Epithelial cell of proximal tubule (primary cell): ENCODE data around the gene RCBTB2. TPM values are rescaled to one million over a fixed set of nuclear protein-coding genes. Genes with fewer than 3 reads are reported as not detected.
A peak's percentile ranks its signal among the peaks of the same experiment; 100 is the strongest.

Experiments
- DNase-seq: peaks from one replicate; pipeline ENCODE4 v3.0.0-alpha.2; 2011; ENCODE audit warnings: low read depth
- H3K4me3 ChIP-seq: 2 replicates; pipeline ENCODE4 v1.5.1; 2011; ENCODE audit warnings: low read depth, mild to moderate bottlenecking, low read length
- total RNA-seq: library from RNA; depleted of rRNA; stranded (reverse); fragments of >200 nt; gene quantifications from 2 replicates; pipeline ENCODE4 v1.2.3, GENCODE V29; 2015
- TF ChIP-seq, protein P1 (sequence below): conservative IDR thresholded peaks from 2 replicates; pipeline ENCODE4 v1.5.1; 2012; ENCODE audit warnings: low read depth, mild to moderate bottlenecking, low read length

Gene RCBTB2
- total RNA-seq, 1 donor from 2014 or later = 2.9 TPM

DNA sequence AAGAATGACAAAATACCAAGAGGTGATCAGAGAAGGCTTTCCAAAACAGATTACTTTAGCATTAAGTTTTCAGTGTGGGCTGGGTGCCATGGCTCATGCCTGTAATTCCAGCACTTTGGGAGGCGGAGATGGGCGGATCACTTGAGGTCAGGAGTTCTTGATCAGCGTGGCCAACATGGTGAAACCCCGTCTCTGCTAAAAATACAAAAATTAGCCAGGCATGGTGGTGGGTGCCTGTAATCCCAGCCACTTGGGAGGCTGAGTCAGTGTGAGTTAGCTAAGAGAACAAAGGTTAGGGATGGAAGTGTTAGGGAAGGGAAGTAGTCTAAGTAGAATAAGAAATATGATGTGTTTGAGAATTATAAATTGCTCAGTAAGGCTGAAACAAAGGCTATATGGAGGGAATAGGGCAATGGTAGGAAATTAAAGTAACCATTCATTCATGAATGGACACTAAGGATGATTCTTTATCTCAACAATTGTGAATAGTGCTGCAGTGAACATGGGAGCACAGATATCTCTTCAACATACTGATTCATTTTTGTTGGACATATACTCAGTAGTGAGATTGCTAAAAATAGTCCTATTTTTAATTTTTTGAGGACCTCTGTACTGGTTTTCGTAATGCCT lies 3.9 kb upstream of the RCBTB2 start:
- TF ChIP-seq, protein P1, sequence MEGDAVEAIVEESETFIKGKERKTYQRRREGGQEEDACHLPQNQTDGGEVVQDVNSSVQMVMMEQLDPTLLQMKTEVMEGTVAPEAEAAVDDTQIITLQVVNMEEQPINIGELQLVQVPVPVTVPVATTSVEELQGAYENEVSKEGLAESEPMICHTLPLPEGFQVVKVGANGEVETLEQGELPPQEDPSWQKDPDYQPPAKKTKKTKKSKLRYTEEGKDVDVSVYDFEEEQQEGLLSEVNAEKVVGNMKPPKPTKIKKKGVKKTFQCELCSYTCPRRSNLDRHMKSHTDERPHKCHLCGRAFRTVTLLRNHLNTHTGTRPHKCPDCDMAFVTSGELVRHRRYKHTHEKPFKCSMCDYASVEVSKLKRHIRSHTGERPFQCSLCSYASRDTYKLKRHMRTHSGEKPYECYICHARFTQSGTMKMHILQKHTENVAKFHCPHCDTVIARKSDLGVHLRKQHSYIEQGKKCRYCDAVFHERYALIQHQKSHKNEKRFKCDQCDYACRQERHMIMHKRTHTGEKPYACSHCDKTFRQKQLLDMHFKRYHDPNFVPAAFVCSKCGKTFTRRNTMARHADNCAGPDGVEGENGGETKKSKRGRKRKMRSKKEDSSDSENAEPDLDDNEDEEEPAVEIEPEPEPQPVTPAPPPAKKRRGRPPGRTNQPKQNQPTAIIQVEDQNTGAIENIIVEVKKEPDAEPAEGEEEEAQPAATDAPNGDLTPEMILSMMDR = no peak
- H3K4me3 ChIP-seq = no peak overlapping the region
- no peak for DNase-seq

DNA sequence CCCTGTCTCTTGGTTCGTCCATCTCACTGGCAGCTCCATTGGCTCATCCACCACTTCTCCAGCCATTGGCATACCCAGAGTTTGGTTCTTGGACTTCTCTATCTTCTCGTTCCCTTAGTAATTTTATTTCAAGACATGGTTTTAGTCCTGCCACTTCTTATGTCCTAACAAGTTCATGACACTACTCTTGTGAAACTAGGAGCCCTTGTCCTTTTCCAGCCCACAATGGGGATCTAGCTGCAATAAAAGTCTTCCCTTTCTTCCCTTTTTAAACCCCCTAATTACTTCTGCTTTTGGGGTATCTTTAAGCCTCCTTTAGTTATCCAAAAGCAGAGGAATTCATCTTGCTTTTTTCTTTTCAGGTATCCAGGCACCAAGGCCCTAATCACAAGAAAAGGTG lies 2.9 kb upstream of the RCBTB2 start:
- TF ChIP-seq, protein P1 = no peak
- DNase-seq = no peak
- no peak overlapping the region for H3K4me3 ChIP-seq

DNA sequence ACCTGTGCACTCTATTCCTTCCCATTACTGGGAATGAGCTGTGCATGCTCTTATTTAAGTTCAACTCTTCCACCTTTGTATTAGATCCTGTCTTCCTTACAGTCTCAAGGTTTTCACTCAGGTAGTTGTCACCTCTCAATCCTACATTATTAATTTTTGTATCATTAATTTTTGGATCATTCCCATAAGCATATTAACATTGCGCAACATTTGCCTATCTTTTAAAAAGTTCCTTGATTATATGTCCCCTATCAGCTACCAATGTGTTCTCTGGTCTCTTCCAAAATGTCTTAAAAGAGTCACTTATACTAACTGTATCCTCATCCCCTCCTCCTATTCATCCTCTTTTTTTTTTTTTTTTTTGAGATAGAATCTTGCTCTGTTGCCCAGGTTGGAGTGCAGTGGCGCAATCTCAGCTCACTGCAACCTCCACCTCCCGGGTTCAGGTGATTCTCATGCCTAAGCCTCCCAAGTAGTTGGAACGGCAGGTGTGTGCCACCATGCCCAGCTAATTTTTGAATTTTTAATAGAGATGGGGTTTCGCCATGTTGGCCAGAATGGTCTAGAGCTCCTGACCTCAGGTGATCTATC lies 2.1 kb upstream of the RCBTB2 start:
- TF ChIP-seq, protein P1 = no peak
- no peak overlapping the region for H3K4me3 ChIP-seq
- DNase-seq = no peak

DNA sequence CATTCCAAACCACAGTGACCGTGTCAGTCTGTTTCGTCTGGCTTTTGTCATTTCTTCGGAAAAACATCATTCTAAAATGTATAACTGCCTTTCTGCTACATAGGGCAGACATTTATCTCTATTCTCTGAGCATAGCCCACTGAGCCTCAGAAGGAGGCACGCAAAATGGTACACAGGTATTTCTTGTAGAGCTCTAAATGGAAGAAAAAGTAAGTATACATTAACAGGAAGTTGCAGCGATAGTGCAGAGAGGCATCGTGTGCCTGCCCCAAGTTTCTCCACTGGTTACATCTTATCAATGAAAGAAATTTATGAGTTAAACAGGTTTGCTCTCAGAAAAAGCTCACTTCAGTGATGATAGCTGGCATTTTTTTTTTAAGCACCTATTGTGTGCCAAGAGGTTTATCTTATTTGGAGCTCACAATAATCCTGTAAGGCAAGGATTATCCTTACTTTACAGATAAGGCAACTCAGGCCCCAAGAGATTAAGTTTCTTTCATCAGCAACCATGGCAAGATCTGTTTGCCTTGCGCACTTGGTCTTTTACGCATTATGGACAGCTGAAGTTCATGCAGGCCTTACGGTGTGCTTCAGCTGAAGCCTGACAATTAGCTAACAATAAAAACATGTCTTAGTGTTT lies 1.2 kb upstream of the RCBTB2 start:
- TF ChIP-seq, protein P1 = no peak
- no peak for DNase-seq
- H3K4me3 ChIP-seq = no peak overlapping the region

DNA sequence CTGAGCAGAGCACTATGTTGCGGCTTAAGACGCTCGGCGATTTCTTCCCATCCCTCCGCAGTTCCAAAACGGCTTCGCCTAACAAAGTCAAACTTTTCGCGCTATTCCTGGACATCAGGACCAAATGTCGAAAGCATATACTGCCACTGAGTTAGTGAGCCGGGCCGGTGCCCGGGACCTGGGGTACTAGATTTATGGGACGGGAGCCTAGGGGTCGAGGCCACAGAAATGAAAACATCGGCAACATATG lies 699 bp downstream of the RCBTB2 start:
- peak; percentile 31 for DNase-seq
- peak overlapping the region; percentile 92 for H3K4me3 ChIP-seq
- TF ChIP-seq, protein P1 = no peak

DNA sequence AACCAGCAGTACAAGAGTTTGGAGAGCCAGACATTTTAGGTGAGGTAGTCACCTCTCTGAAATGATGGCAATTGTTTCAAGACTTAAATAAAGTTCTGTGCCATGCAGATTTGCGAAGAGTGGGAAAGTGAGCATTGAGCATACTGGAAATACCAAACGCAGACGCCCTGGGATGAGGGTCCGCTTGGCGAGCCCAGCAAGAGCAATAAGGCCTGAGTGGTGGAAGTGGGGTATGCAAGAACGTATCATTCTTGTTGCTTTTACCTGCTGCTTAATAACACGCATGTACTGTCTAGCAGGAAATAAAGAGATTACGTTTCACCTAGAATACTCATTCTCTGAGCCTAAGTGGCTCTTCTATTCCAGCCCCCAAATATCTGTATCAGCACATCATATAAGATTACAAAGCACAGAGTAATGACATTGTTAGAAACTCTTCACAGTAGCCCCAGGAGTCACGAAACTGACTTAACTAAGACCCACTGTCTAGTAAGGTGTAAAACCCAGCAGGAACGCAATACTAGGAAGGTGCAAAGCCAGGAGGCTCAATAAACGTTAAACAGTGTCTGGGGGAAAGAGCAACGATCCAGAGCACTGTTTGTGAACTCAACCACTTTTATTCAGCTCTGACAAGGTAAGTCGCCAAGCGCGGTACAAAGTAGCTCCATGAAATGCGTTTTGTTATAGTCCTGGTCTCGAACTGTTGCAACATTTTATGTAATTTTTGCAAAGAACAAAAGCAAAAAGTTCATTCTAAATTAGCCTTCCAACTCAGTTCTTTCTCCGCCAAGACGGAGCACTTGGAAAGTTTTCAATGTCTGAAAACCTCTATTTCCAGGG lies 1.2 kb downstream of the RCBTB2 start:
- DNase-seq = peak; percentile 10

More for the DNA sequence above, 1.2 kb downstream of the RCBTB2 start:
- TF ChIP-seq, protein P1 = no peak
- H3K4me3 ChIP-seq = peak overlapping the region; percentile 92
